Liver (tissue), 3 donors: Measurements from ENCODE around the gene KLK3.
"Not testable (repeated sequence)": the region's sequence is repeated elsewhere in the genome, so short reads cannot be mapped to it uniquely, and the experiment has no call there.

Experiments used
- FOXA1 ChIP-seq: IDR thresholded peaks from 2 replicates; pipeline ENCODE4 v1.6.1; 2016; ENCODE audit warnings: antibody characterized with exemption
- RXRA ChIP-seq, 2 donors: IDR thresholded peaks; 2 replicates each; pipeline ENCODE4 v1.6.1; 2017 to 2018; ENCODE audit warnings: antibody characterized with exemption in 2 of 2, mild to moderate bottlenecking in 1 of 2
- TF ChIP-seq, protein P1 (sequence below): fragments of 150-350 bp; IDR thresholded peaks from 2 replicates; pipeline ENCODE4 v1.5.1; 2017; ENCODE audit warnings: improper control_type of control experiment, low read depth, low read length; ENCODE audit not compliant: missing input control
- TF ChIP-seq, protein P2 (sequence below): IDR thresholded peaks from 2 replicates; pipeline ENCODE4 v1.6.1; 2016; ENCODE audit warnings: antibody characterized with exemption
- TF ChIP-seq, protein P3 (sequence below): IDR thresholded peaks from 2 replicates; pipeline ENCODE4 v1.6.1; 2016; ENCODE audit warnings: antibody characterized with exemption
- TF ChIP-seq, protein P4 (sequence below): IDR thresholded peaks from 2 replicates; pipeline ENCODE4 v1.6.1; 2016; ENCODE audit warnings: antibody characterized with exemption
- donor health status: healthy.
- donor health status: healthy.

DNA sequence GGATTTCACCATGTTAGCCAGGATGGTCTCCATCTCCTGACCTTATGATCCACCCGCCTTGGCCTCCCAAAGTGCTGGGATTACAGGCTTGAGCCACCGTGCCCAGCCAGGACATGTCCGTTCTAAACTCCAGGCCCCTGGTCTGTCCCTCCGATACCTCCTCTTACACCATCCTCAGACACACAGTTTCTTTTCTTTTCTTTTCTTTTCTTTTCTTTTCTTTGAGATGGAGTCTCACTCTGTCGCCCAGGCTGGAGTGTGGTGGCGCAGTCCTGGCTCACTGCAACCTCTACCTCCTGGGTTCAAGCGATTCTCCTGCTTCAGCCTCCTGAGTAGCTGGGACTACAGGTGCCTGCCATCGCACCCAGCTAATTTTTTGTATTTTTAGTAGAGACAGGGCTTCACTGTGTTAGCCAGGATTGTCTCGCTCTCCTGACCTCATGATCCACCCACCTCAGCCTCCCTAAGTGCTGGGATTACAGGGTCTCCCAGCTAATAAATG lies 41.4 kb downstream of the KLK3 start:
- TF ChIP-seq RXRA (IDR thresholded peaks at IDR 0.05); FOXA1: not testable (repeated sequence)
- TF ChIP-seq, protein P1, sequence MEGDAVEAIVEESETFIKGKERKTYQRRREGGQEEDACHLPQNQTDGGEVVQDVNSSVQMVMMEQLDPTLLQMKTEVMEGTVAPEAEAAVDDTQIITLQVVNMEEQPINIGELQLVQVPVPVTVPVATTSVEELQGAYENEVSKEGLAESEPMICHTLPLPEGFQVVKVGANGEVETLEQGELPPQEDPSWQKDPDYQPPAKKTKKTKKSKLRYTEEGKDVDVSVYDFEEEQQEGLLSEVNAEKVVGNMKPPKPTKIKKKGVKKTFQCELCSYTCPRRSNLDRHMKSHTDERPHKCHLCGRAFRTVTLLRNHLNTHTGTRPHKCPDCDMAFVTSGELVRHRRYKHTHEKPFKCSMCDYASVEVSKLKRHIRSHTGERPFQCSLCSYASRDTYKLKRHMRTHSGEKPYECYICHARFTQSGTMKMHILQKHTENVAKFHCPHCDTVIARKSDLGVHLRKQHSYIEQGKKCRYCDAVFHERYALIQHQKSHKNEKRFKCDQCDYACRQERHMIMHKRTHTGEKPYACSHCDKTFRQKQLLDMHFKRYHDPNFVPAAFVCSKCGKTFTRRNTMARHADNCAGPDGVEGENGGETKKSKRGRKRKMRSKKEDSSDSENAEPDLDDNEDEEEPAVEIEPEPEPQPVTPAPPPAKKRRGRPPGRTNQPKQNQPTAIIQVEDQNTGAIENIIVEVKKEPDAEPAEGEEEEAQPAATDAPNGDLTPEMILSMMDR: not testable (repeated sequence)
- TF ChIP-seq, protein P2, sequence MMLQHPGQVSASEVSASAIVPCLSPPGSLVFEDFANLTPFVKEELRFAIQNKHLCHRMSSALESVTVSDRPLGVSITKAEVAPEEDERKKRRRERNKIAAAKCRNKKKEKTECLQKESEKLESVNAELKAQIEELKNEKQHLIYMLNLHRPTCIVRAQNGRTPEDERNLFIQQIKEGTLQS: not testable (repeated sequence)
- TF ChIP-seq, protein P3, sequence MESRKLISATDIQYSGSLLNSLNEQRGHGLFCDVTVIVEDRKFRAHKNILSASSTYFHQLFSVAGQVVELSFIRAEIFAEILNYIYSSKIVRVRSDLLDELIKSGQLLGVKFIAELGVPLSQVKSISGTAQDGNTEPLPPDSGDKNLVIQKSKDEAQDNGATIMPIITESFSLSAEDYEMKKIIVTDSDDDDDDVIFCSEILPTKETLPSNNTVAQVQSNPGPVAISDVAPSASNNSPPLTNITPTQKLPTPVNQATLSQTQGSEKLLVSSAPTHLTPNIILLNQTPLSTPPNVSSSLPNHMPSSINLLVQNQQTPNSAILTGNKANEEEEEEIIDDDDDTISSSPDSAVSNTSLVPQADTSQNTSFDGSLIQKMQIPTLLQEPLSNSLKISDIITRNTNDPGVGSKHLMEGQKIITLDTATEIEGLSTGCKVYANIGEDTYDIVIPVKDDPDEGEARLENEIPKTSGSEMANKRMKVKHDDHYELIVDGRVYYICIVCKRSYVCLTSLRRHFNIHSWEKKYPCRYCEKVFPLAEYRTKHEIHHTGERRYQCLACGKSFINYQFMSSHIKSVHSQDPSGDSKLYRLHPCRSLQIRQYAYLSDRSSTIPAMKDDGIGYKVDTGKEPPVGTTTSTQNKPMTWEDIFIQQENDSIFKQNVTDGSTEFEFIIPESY: not testable (repeated sequence)
- TF ChIP-seq, protein P4, sequence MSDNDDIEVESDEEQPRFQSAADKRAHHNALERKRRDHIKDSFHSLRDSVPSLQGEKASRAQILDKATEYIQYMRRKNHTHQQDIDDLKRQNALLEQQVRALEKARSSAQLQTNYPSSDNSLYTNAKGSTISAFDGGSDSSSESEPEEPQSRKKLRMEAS: not testable (repeated sequence)
